Activated T-cell treated with anti-CD3 and anti-CD28 coated beads, Interleukin-2, amount 50 U/mL, for 4 hours (primary cell): ENCODE data around the gene COX5A. TPM values are rescaled to one million over a fixed set of nuclear protein-coding genes. Genes with fewer than 3 reads are reported as not detected.
"Not testable (repeated sequence)": the region's sequence is repeated elsewhere in the genome, so short reads cannot be mapped to it uniquely, and the experiment has no call there.

Experiments used
- ATAC-seq, 2 donors: fragments of 200-7000 bp; cut with Tn5 transposase; one replicate each; pipeline ENCODE4 v1.10.0; 2021
- DNase-seq: peaks from one replicate; pipeline ENCODE4 v3.0.0-alpha.2; 2020
- H3K27me3 Mint-ChIP-seq: one replicate; pipeline ENCODE4 v1.8.0; 2021; ENCODE audit warnings: low read depth, mixed read lengths
- H3K36me3 Mint-ChIP-seq: one replicate; pipeline ENCODE4 v1.8.0; 2022; ENCODE audit warnings: mixed read lengths; ENCODE audit not compliant: insufficient read depth
- H3K4me1 Mint-ChIP-seq: one replicate; pipeline ENCODE4 v1.8.0; 2021; ENCODE audit warnings: low read depth, mixed read lengths
- H3K4me3 Mint-ChIP-seq: one replicate; pipeline ENCODE4 v1.8.0; 2021; ENCODE audit warnings: mild to moderate bottlenecking, moderate library complexity, mixed read lengths
- H3K9me3 Mint-ChIP-seq: one replicate; pipeline ENCODE4 v1.8.0; 2021; ENCODE audit warnings: mixed read lengths
- total RNA-seq, 3 donors: library from RNA; stranded (reverse); gene quantifications; one replicate each; pipeline ENCODE4 v1.2.1, GENCODE V29; 2021

Gene COX5A
- total RNA-seq, 3 donors from 2014 or later = 257 to 291 (median 290) TPM

GRCh38 chr15:74897300-74897701, 40.6 kb downstream of the COX5A start:
- ATAC-seq (no peak), DNase-seq (no peak)
- Mint-ChIP-seq H3K4me1 (peaks cover 36% of the 10 kb centered on the region), H3K27me3 (no peaks in the 10 kb centered on the region), H3K36me3 (peaks cover 14% of the 10 kb centered on the region), H3K4me3 (no peak overlapping the region), H3K9me3 (no peaks in the 10 kb centered on the region)

DNA sequence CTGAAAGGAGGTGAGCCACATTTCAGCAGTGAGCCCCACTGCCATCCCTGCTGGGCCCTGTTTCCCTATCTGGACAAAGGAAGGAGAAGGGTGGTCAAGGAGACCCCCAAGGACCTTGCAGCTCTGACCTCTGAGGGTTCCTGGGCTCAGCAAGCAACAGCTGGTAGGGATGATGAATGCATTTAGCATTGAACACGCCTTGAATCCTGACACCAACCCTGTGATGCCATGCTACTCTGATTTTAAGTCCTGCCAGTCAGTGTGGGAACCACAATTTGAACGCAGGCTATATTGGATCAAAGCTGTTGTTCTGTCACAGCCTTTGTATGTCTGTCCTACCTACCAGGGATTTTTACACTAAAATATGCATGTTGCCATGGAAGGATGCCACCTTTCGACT, 41.6 kb downstream of the COX5A start:
- H3K4me1 Mint-ChIP-seq = peaks cover 36% of the 10 kb centered on the region
- H3K9me3 Mint-ChIP-seq = no peaks in the 10 kb centered on the region
- ATAC-seq (no peak), DNase-seq (no peak)
- no peak overlapping the region for H3K4me3 Mint-ChIP-seq
- H3K36me3 Mint-ChIP-seq = peaks cover 14% of the 10 kb centered on the region
- no peaks in the 10 kb centered on the region for H3K27me3 Mint-ChIP-seq

- no peak for ATAC-seq
- peaks cover 14% of the 10 kb centered on the region for H3K36me3 Mint-ChIP-seq
These were observed 42.0 kb downstream of the COX5A start for GRCh38 chr15:74895830-74896229.

GRCh38 chr15:74894383-74894782, 43.5 kb downstream of the COX5A start:
- not testable (repeated sequence) for ATAC-seq, H3K36me3 Mint-ChIP-seq, H3K27me3 Mint-ChIP-seq, DNase-seq, H3K9me3 Mint-ChIP-seq, H3K4me3 Mint-ChIP-seq
- peaks cover 46% of the 10 kb centered on the region for H3K4me1 Mint-ChIP-seq

More at GRCh38 chr15:74895830-74896229, 42.0 kb downstream of the COX5A start:
- H3K4me1 Mint-ChIP-seq = peaks cover 41% of the 10 kb centered on the region
- H3K4me3 Mint-ChIP-seq = no peak overlapping the region
- DNase-seq = no peak
- H3K9me3 Mint-ChIP-seq = no peaks in the 10 kb centered on the region
- no peaks in the 10 kb centered on the region for H3K27me3 Mint-ChIP-seq

GRCh38 chr15:74893627-74894026, 44.2 kb downstream of the COX5A start:
- no peak for ATAC-seq

DNA sequence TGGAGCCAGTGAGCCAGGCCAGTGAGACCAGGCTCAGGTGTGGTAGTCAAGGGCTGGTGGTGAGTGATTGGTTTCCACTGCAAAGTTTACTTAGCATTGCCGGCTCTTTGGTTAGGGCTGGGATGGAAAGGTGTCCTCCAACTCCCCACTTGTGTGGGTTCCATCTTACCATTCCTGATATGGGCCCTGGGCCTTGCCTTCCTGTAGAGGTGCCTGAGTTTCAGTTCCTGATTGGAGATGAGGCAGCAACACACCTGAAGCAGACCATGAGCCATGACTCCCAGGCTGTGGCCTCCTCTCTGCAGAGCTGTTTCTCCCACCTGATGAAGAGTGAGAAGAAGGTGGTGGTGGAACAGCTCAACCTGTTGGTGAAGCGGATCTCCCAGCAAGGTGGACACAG, 44.9 kb downstream of the COX5A start:
- ATAC-seq (no peak), DNase-seq (no peak)
- Mint-ChIP-seq H3K36me3 (peaks cover 7% of the 10 kb centered on the region), H3K27me3 (no peaks in the 10 kb centered on the region), H3K4me3 (no peak overlapping the region), H3K4me1 (peaks cover 52% of the 10 kb centered on the region), H3K9me3 (no peaks in the 10 kb centered on the region)

More at GRCh38 chr15:74893627-74894026, 44.2 kb downstream of the COX5A start:
- peaks cover 7% of the 10 kb centered on the region for H3K36me3 Mint-ChIP-seq
- H3K27me3 Mint-ChIP-seq = no peaks in the 10 kb centered on the region
- peak overlapping the region; percentile 36 for H3K4me3 Mint-ChIP-seq
- H3K4me1 Mint-ChIP-seq = peaks cover 52% of the 10 kb centered on the region
- H3K9me3 Mint-ChIP-seq = no peaks in the 10 kb centered on the region
- no peak for DNase-seq

DNA sequence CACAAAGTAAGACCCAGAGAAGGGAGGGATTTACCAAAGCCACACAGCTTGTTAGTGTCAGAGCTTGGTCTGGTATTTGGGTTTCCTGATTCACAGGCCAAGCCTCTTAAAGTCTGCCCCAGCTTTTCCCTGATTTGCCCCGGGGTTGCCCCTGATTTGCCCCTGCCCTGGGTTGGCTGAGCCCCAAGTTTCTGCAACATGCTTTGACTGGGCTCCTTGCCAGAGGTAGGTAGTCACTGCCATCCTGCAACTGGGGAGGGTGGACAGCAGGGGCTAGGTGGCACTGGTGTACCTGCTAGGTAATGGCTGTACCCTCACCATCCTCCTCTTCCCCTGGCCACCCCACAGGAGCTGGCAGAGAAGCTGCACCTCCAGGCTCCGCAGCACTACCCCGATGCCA, 45.6 kb downstream of the COX5A start:
- Mint-ChIP-seq H3K4me1 (peaks cover 52% of the 10 kb centered on the region), H3K36me3 (peaks cover 7% of the 10 kb centered on the region), H3K9me3 (no peaks in the 10 kb centered on the region), H3K27me3 (no peaks in the 10 kb centered on the region), H3K4me3 (no peak overlapping the region)
- DNase-seq (no peak), ATAC-seq (no peak)

GRCh38 chr15:74891469-74891868, 46.4 kb downstream of the COX5A start:
- Mint-ChIP-seq H3K4me3 (peak overlapping the region; percentile 45), H3K4me1 (peaks cover 52% of the 10 kb centered on the region), H3K9me3 (no peaks in the 10 kb centered on the region), H3K36me3 (peaks cover 7% of the 10 kb centered on the region), H3K27me3 (no peaks in the 10 kb centered on the region)
- ATAC-seq (no peak), DNase-seq (no peak)

GRCh38 chr15:74890665-74890960, 47.3 kb downstream of the COX5A start:
- Mint-ChIP-seq H3K36me3 (peaks cover 7% of the 10 kb centered on the region), H3K4me1 (peaks cover 52% of the 10 kb centered on the region), H3K4me3 (peak overlapping the region; percentile 95), H3K27me3 (no peaks in the 10 kb centered on the region), H3K9me3 (no peaks in the 10 kb centered on the region)
- DNase-seq (no peak), ATAC-seq (peak in 1 of 2 donors; percentile 3)

DNA sequence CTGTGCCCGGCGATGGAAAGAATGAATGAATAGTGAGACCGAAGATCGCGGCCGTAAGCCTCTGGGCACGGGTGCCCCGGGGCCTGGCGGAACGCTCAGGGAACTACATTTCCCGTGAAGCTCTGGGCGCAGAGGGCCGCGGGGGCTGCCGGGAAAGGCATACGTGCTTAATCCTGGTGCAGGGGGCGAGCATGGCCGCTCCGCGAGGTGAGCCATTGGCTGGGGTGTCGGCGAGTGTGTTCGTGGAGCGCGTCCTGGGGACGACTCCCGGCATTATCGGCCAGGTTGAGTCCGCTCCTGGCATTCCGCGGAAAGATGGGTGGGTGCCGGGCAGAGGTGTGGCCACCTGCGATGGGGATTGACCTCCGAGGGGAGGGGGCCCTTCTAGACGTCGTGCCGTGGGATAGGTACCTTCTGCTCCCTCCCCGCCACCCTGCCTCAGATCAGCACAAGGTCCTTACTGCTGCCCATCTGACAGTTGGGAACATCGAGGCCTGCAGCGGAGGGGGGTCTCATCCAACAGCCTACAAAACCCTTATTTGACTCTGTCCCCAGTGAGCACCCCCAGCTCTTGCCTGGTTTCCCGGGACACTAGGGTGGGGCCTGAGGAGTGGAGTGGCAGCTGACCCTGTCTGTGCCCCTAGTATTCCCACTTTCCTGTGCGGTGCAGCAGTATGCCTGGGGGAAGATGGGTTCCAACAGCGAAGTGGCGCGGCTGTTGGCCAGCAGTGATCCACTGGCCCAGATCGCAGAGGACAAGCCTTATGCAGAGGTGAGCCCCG, 47.8 kb downstream of the COX5A start, which contains the start of gene MPI:
Gene MPI (plus strand): TSS at position 160 of the 782 bp plus-strand sequence. CDS start 32 bp downstream, at position 192.
- Mint-ChIP-seq H3K27me3 (no peaks in the 10 kb centered on the region), H3K36me3 (peaks cover 7% of the 10 kb centered on the region), H3K4me3 (peak within 1 kb of the TSS; percentile 95), H3K9me3 (no peaks in the 10 kb centered on the region), H3K4me1 (peaks cover 49% of the 10 kb centered on the region)
- DNase-seq (peak; percentile 79), ATAC-seq (peak; percentile 99)

GRCh38 chr15:74889390-74889882, 48.4 kb downstream of the COX5A start:
- Mint-ChIP-seq H3K36me3 (peaks cover 7% of the 10 kb centered on the region), H3K4me3 (peak overlapping the region; percentile 95), H3K4me1 (peaks cover 49% of the 10 kb centered on the region), H3K27me3 (no peaks in the 10 kb centered on the region), H3K9me3 (no peaks in the 10 kb centered on the region)
- ATAC-seq = peak; percentile 10 to 22
- no peak for DNase-seq

DNA sequence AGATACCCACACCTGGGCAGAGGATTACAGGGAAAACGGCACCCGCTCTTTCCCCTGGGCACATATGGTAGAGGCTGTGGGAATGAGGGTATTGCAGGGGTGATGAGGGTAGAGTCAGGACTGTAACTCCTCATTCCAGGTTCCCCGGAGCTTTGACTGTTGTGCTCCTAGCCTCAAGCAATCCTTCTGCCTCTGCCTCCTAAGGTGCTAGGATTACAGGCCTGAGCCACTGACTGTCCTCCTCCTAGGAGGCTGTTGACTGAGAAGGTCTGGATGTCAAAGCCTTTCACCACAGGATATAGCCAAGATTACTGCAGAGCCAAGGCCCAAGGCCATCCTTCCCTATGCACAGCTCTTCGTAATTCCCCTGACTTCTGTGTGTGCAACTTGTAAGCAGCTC, 49.2 kb downstream of the COX5A start:
- DNase-seq = no peak
- Mint-ChIP-seq H3K36me3 (peaks cover 6% of the 10 kb centered on the region), H3K4me1 (peaks cover 51% of the 10 kb centered on the region), H3K9me3 (no peaks in the 10 kb centered on the region), H3K27me3 (no peaks in the 10 kb centered on the region), H3K4me3 (no peak overlapping the region)
- no peak for ATAC-seq

- DNase-seq, ATAC-seq, H3K27me3 Mint-ChIP-seq, H3K36me3 Mint-ChIP-seq, H3K9me3 Mint-ChIP-seq, H3K4me3 Mint-ChIP-seq: not testable (repeated sequence)
- H3K4me1 Mint-ChIP-seq = peaks cover 40% of the 10 kb centered on the region
These were observed 50.2 kb downstream of the COX5A start for GRCh38 chr15:74887537-74888193.

DNA sequence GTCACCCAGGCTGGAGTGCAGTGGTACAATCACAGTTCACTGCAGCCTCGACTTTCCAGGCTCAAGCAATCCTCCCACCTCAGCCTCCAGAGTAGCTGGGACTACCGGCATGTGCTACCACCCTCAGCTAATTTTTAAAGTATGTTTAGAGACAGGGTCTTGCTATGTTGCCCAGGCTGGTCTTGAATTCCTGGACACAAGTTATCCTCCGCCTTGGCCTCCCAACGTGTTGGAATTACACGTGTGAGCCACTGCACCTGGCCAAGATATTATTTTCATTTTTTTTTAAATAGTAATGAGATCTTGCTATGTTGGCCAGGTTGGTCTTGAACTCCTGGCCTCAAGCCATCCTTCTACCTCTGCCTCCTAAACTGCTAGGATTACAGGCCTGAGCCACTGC, 52.4 kb downstream of the COX5A start:
- no peak for ATAC-seq
- peaks cover 22% of the 10 kb centered on the region for H3K4me1 Mint-ChIP-seq
- peaks cover 1% of the 10 kb centered on the region for H3K27me3 Mint-ChIP-seq
- no peaks in the 10 kb centered on the region for H3K9me3 Mint-ChIP-seq
- DNase-seq = no peak
- H3K36me3 Mint-ChIP-seq = no peaks in the 10 kb centered on the region
- no peak overlapping the region for H3K4me3 Mint-ChIP-seq
